ENCODE measurements around the gene CCDC60.

- TF ChIP-seq CTCF (conservative IDR thresholded peaks at IDR 0.05; ENCODE audit: low read depth, low read length) (no peak), EZH2 (IDR thresholded peaks at IDR 0.05; ENCODE audit: borderline replicate concordance, low read depth, low read length, poor library complexity, severe bottlenecking) (no peak)
Measured at GRCh38 chr12:119409043-119409442, 74.5 kb downstream of the CCDC60 start.

All from A673 (cell line).